ENCODE results near the gene CABP2.

DNA sequence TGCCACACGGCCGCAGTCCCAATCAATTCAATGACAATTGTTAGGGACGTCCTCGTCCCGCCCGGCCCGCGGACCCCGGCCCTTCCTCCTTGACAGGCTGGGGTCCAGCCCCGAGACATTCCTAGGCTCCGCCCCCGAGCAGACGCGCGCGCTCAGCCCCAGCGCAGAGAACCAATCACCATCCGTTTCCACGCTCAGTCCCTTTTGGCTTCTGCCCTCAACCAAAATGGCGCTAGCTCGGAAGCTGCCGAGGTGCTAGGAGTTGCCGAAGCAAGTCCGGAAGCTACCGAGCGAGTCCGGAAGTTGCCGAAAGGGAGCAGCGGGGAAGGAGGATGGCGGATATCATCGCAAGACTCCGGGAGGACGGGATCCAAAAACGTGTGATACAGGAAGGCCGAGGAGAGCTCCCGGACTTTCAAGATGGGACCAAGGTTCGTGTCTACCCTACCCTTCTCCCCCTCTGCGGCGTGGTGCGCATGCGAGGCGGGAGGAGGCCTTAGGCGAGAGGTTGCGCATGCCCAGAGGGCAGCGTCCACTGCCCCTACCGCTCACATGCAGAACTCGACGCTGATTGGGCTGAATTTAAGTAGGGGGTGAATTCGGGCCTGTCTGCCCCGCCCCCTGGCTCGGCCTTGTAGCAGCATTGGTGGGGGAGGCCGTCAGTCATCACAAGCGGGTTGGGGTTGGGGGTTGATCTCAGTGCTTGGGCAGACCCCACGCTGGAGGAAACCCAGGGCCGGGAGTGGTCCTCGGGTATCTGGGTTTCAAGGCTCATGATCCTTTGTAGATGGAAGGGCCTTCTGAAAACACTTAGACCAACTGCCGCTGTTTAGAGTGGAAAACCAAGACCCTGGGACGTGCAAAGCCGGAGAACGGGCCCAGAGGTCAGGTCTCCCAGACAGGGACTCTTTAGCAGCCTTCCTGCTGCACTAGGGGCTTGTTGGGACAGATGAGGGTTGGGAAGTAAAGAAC is 40.1 kb downstream of the CABP2 start, which contains the start of gene AIP:
- TF ChIP-seq, protein P1, sequence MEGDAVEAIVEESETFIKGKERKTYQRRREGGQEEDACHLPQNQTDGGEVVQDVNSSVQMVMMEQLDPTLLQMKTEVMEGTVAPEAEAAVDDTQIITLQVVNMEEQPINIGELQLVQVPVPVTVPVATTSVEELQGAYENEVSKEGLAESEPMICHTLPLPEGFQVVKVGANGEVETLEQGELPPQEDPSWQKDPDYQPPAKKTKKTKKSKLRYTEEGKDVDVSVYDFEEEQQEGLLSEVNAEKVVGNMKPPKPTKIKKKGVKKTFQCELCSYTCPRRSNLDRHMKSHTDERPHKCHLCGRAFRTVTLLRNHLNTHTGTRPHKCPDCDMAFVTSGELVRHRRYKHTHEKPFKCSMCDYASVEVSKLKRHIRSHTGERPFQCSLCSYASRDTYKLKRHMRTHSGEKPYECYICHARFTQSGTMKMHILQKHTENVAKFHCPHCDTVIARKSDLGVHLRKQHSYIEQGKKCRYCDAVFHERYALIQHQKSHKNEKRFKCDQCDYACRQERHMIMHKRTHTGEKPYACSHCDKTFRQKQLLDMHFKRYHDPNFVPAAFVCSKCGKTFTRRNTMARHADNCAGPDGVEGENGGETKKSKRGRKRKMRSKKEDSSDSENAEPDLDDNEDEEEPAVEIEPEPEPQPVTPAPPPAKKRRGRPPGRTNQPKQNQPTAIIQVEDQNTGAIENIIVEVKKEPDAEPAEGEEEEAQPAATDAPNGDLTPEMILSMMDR (IDR thresholded peaks at IDR 0.05) = peak in 1 of 3 experiments; percentile 25
- TF ChIP-seq POLR2A (IDR thresholded peaks at IDR 0.05) = peak in 1 of 2 donors; percentile 28
- peak; percentile 96 to 97 for TF ChIP-seq POLR2AphosphoS5 (IDR thresholded peaks at IDR 0.05; ENCODE audit: insufficient read depth in 1 of 2, low read depth in 1 of 2)
